ENCODE results near the gene HDAC8.

Gene HDAC8

GRCh38 chrX:72297953-72298730 lies 274.5 kb downstream of the HDAC8 start:
- DNase-seq (ENCODE audit: low read depth in 3 of 3) = no peak

GRCh38 chrX:72296991-72297390 lies 275.7 kb downstream of the HDAC8 start:
- no peak for DNase-seq (ENCODE audit: low read depth in 3 of 3)

GRCh38 chrX:72295745-72296144 lies 276.9 kb downstream of the HDAC8 start:
- no peak for DNase-seq (ENCODE audit: low read depth in 3 of 3)

- DNase-seq (ENCODE audit: low read depth in 3 of 3) = no peak
Observed at GRCh38 chrX:72294497-72294896, 278.1 kb downstream of the HDAC8 start.

GRCh38 chrX:72282302-72282701 lies 290.3 kb downstream of the HDAC8 start:
- no peak for DNase-seq (ENCODE audit: low read depth in 3 of 3)

GRCh38 chrX:72280321-72280845 lies 292.3 kb downstream of the HDAC8 start:
- DNase-seq (ENCODE audit: low read depth in 3 of 3) = no peak
